Measurements from ENCODE around the gene TAS1R1.

TAS1R1 gene

DNA sequence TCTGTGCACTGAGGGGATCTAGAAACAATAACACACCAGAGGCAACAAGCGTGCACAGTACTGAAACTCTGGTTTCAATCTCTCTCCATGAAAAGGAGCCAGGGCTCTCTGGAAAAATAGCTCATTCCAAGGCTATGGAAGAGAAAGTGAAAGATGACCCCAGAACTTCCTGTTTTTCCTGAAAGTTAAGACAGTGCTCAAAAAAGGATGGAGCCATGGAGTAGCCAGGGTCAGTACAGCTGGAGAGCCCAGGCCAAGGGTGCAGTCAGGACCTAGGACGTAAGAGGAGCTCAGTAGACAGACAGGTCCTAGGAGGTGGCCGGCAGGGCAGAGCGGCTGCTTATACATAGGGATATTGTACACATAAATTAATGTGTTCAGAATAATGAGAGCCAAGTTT is 19.9 kb upstream of the TAS1R1 start:
- no peak for DNase-seq (ENCODE audit: low read depth)
- no peak overlapping the region for H3K4me3 ChIP-seq (ENCODE audit: low read length)
- TF ChIP-seq, protein P1, sequence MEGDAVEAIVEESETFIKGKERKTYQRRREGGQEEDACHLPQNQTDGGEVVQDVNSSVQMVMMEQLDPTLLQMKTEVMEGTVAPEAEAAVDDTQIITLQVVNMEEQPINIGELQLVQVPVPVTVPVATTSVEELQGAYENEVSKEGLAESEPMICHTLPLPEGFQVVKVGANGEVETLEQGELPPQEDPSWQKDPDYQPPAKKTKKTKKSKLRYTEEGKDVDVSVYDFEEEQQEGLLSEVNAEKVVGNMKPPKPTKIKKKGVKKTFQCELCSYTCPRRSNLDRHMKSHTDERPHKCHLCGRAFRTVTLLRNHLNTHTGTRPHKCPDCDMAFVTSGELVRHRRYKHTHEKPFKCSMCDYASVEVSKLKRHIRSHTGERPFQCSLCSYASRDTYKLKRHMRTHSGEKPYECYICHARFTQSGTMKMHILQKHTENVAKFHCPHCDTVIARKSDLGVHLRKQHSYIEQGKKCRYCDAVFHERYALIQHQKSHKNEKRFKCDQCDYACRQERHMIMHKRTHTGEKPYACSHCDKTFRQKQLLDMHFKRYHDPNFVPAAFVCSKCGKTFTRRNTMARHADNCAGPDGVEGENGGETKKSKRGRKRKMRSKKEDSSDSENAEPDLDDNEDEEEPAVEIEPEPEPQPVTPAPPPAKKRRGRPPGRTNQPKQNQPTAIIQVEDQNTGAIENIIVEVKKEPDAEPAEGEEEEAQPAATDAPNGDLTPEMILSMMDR (conservative IDR thresholded peaks at IDR 0.05; ENCODE audit: low read depth, low read length): no peak

DNA sequence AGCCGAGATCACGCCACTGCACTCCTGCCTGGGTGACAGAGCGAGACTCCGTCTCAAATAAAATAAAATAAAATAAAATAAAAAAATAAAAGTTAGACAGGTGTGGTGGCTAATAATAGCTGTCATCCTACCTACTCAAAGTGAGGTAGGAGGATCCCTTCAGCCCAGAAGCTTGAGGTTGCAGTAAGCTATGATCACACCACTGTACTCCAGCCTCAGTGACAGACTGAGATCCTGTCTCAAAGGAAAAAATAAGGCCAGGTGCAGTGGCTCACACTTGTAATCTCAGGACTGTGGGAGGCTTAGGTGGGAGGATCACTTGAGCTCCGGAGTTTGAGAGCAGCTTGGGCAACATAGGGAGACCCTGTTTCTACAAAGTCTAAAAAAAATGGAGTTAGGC is 18.8 kb upstream of the TAS1R1 start:
- DNase-seq (ENCODE audit: low read depth): no peak
- TF ChIP-seq, protein P1 (conservative IDR thresholded peaks at IDR 0.05; ENCODE audit: low read depth, low read length): no peak
- H3K4me3 ChIP-seq (ENCODE audit: low read length): no peak overlapping the region

DNA sequence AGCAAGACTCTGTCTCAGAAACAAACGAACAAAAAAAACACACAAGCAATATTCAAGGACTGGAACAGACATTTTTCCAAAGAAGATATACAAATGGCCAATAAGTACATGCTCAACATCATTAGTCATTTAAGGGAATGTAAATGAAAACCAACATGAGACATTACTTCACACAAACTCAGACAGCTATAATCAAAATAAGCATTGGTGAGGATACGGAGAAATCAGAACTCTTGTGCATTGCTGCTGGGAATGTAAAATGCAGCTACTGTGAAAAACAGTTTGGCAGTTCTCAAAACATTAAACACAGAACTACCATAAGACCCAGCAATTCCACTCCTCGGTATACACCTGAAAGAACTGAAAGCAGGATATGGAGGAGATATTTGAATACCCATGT is 16.2 kb upstream of the TAS1R1 start:
- no peak overlapping the region for H3K4me3 ChIP-seq (ENCODE audit: low read length)
- TF ChIP-seq, protein P1 (conservative IDR thresholded peaks at IDR 0.05; ENCODE audit: low read depth, low read length): no peak
- DNase-seq (ENCODE audit: low read depth): no peak

DNA sequence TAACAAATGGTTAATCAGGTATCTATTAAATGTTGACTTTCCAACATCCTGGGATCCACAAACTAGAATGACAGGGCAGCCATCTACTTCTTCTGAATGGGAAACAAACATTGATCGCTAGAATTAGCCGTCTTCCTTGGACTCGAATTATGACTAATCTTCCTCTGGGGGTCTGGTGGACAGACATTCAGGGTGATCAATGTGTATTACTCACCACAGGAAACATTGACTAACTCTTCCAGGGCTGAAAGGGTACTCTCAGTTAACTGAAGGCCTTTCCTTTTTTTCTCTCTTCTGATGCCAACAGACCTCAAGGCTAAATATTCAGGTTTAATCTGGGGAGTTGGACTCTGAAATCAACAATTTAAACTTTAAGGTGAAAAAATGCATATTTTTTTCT is 10.3 kb upstream of the TAS1R1 start:
- no peak for DNase-seq (ENCODE audit: low read depth)
- TF ChIP-seq, protein P1 (conservative IDR thresholded peaks at IDR 0.05; ENCODE audit: low read depth, low read length): no peak
- no peak overlapping the region for H3K4me3 ChIP-seq (ENCODE audit: low read length)

DNA sequence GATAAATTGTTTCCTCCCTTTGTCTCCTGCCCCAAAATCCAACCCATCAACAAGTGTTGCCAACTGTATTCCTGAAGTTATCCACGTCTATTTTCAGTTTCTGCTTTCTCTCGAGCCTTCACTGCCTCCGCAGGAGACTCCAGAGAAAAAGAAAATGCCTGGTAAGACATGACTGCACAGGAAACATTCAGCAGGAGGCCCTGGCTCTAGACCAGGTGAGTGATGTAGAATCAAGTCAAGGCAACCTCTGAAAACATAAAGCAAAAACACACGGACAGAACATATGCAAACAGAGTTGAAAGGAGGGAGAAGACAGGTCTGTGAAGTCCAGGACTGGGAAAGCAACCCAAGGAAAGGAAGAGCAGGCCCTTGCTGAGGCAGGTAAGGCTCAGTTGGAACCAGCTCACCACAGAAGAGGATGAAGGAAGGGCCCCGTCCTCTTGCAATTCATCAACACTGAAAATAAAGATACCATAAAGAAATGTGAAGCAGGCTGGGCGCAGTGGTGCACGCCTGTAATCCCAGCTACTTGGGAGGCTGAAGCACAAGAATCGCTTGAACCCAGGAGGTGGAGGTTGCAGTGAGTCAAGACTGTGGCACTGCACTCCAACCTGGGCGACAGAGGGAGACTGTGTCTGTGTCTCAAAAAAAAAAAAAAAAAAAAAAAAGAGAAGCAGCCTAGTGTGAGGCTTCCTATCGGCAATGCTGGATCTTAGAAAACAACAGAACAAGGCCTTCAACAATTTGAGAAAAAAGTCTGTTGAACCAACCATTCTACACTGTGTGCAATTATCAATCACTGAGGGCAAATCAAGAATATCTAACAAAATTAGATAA is 9.6 kb upstream of the TAS1R1 start:
- H3K4me3 ChIP-seq (ENCODE audit: low read length): no peak overlapping the region
- DNase-seq (ENCODE audit: low read depth): no peak
- TF ChIP-seq, protein P1 (conservative IDR thresholded peaks at IDR 0.05; ENCODE audit: low read depth, low read length): no peak

DNA sequence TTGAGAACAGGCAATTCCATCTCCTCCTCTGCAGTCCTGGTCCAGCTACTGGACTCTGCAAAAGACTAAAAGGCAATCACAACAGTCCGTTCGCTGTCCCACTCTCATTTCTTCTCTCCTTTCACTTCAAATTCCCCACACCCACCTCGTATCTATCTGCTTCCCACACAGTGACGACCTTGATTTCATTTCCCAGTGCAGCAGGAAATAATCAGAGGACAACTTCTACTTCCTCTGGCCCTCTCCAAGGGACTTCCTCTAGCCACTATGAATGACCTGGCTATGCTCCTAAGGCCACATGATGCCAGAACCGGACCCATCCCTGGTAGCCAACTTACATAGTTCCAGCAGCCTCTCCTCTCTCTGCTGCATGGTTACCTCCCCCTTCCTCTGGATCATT is 8.8 kb upstream of the TAS1R1 start:
- DNase-seq (ENCODE audit: low read depth): no peak
- no peak overlapping the region for H3K4me3 ChIP-seq (ENCODE audit: low read length)
- TF ChIP-seq, protein P1 (conservative IDR thresholded peaks at IDR 0.05; ENCODE audit: low read depth, low read length): no peak

DNA sequence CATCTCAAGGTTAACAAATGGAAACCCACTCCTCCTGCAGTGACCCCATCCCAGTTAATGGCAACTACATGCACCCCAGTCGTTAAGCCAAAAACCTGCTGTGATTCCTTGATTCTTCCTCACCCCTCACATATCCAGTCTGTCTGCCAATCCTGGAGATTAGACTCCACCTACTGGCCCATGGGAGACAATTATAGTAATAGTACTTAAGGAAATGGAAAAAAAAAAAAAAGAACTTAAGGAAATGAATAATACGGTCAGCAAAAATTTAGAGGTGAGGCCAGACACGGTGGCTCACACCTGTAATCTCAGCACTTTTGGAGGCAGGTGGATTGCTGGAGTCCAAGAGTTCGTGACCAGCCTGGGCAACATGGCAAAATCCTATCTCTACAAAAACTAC is 7.8 kb upstream of the TAS1R1 start:
- TF ChIP-seq, protein P1 (conservative IDR thresholded peaks at IDR 0.05; ENCODE audit: low read depth, low read length): peak; percentile 6
- no peak overlapping the region for H3K4me3 ChIP-seq (ENCODE audit: low read length)
- DNase-seq (ENCODE audit: low read depth): no peak

All from retinal pigment epithelial cell (primary cell).